Mucosa of descending colon (tissue), 3 donors: ENCODE results near the gene RIBC2. TPM values are rescaled to one million over a fixed set of nuclear protein-coding genes. Genes with fewer than 3 reads are reported as not detected.

Experiments used
- ATAC-seq: fragments of 200-7000 bp; cut with Tn5 transposase; one replicate; pipeline ENCODE4 v1.9.1; 2020; ENCODE audit warnings: mild to moderate bottlenecking, moderate library complexity
- DNase-seq, 3 donors: peaks; one replicate each; pipeline ENCODE4 v3.0.0-alpha.2; 2020
- H3K36me3 ChIP-seq: fragments of 200-600 bp; one replicate; pipeline ENCODE4 v1.8.0; 2021; ENCODE audit warnings: low read depth, mild to moderate bottlenecking
- H3K4me1 ChIP-seq: fragments of 200-600 bp; one replicate; pipeline ENCODE4 v1.8.0; 2021; ENCODE audit warnings: low read depth, mild to moderate bottlenecking
- H3K4me3 ChIP-seq: fragments of 200-600 bp; one replicate; pipeline ENCODE4 v1.8.0; 2021; ENCODE audit warnings: mild to moderate bottlenecking
- H3K9me3 ChIP-seq: fragments of 200-600 bp; one replicate; pipeline ENCODE4 v1.8.0; 2021; ENCODE audit warnings: mild to moderate bottlenecking
- CTCF ChIP-seq: fragments of 200-600 bp; IDR thresholded peaks from one replicate; pipeline ENCODE4 v1.8.0; 2022; ENCODE audit warnings: antibody characterized with exemption, mild to moderate bottlenecking
- intact Hi-C, 2 donors: fragments of 100-400 bp; cut with DNase I in 1 of 2; cut with micrococcal nuclease in 1 of 2; formaldehyde crosslinking; loops; one replicate each; pipeline versions ENCODE4 v1.11.0 to v1.11.1; 2022; cut with DNase I, micrococcal nuclease
- total RNA-seq, 3 donors: library from RNA; stranded (reverse); fragmentation: NEBNext Ultra II Directional in 2 of 3; extraction: Animal tissue kit (Norgen Biotek cat#: 25700) in 2 of 3; gene quantifications; one replicate each; pipeline versions ENCODE4 v1.2.1 to v1.2.4, GENCODE V29; 2021 to 2023
- donor health status: DM: no; HTN: no; CAD: no; lungs with moderate emphysema.
- donor health status: DM: no; HTN: no; CAD: no.
- donor health status: DM: no; HTN: yes; CAD: no.

Gene RIBC2
- total RNA-seq, 3 donors from 2014 or later, result 0.41 to 2.6 (median 1.6) TPM

DNA sequence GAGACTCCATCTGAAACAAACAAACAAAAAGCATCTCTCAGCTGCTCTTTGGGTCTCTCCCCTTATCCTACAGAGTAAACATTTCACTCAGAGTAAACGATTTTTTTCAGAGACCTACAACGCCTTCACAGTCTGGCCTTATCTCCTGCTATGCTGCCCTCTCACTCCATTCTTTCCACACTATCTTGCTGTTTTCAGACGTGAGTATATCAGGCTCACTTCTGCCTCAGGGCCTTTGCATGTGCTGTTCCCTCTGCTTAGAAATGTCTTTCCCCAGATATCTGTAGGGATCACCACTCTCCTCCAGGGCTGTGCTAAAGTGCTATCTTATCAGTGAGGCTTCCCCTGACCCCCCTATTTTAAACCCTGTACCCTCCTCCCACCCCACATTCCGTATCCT is 6.5 kb downstream of the RIBC2 start:
- no peaks in the 10 kb centered on the region for H3K4me1 ChIP-seq
- DNase-seq (no peak), ATAC-seq (no peak)
- no peaks in the 10 kb centered on the region for H3K9me3 ChIP-seq
- no peak overlapping the region for H3K4me3 ChIP-seq
- no peaks in the 10 kb centered on the region for H3K36me3 ChIP-seq
- TF ChIP-seq CTCF, result no peak
- intact Hi-C loops, result no loop called here

DNA sequence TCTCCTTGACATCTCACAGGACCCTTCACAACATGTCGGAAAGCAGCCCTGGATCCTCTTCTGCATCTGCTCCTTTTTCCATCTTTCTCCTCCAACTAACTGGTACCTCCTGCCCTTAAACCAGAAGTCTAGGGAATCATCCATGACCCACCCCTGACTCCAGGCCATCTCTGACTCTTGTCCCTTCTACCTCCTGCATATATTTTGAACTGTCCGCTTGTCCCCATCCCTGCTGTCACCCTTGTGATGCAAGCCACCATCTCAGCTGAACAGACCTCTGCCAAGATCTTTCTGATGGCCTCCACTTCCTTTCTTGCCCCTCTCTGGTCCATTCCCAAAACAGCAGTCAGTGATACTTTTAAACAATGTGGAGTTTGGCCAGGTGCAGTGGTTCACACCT is 7.0 kb downstream of the RIBC2 start:
- Histone ChIP-seq H3K4me1 (no peaks in the 10 kb centered on the region), H3K9me3 (no peaks in the 10 kb centered on the region), H3K36me3 (no peaks in the 10 kb centered on the region), H3K4me3 (no peak overlapping the region)
- intact Hi-C loops, result no loop called here
- no peak for TF ChIP-seq CTCF
- ATAC-seq, result no peak
- no peak for DNase-seq

- no peaks in the 10 kb centered on the region for H3K4me1 ChIP-seq
- no peak for TF ChIP-seq CTCF
- DNase-seq, result no peak
- intact Hi-C loops, result no loop called here
- no peak for ATAC-seq
- H3K9me3 ChIP-seq, result no peaks in the 10 kb centered on the region
- H3K36me3 ChIP-seq, result no peaks in the 10 kb centered on the region
- no peak overlapping the region for H3K4me3 ChIP-seq
Observed at GRCh38 chr22:45421349-45422055, 8.0 kb downstream of the RIBC2 start.

DNA sequence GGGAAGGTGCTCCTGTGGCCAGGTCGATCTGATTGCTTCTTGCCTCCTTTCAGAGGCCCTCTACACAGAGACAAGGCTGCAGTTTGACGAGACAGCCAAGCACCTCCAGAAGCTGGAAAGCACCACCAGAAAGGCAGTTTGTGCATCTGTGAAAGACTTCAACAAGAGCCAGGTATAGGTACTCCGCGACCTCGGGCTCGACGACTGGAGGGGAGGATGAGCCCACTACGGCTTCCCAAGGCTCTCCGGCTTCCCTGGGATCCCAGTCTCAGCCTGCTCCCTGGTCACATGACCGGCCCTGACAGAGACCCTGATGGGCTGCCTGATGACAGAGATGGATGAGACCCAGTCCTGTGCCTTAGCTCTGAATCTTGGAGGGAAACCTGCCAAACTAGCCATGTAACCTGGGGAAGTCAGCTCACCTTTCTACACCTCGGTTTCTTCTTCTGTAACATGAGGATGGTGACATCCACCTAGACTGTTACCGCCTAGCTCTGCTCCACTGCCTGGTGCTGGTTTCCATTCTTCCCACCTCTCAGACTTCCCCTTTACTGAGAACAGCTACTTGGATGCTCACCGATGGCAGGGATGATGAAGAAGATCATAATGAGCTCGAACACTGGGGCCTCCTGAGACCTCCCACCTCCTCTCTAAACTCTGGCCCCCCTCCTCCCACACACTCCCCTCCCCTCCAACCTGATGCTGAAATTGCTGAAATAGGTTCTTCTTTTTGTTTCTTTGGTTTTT is 8.9 kb downstream of the RIBC2 start:
- ATAC-seq, result no peak
- H3K9me3 ChIP-seq, result no peaks in the 10 kb centered on the region
- no peaks in the 10 kb centered on the region for H3K4me1 ChIP-seq
- intact Hi-C loops, result no loop called here
- no peak overlapping the region for H3K4me3 ChIP-seq
- no peaks in the 10 kb centered on the region for H3K36me3 ChIP-seq
- no peak for DNase-seq
- TF ChIP-seq CTCF, result no peak

GRCh38 chr22:45423524-45423923 is 10.0 kb downstream of the RIBC2 start:
- Histone ChIP-seq H3K36me3 (no peaks in the 10 kb centered on the region), H3K4me1 (no peaks in the 10 kb centered on the region), H3K9me3 (no peaks in the 10 kb centered on the region), H3K4me3 (no peak overlapping the region)
- ATAC-seq (no peak), DNase-seq (no peak)
- no peak for TF ChIP-seq CTCF
- intact Hi-C loops, result no loop called here
